ENCODE data around the gene TRIM10. TPM values are rescaled to one million over a fixed set of nuclear protein-coding genes. Genes with fewer than 3 reads are reported as not detected.
A peak's percentile ranks its signal among the peaks of the same experiment; 100 is the strongest.

Gene TRIM10
- total and polyA plus RNA-seq, 2 donors (not counting 1 experiment from before 2014, with no cell fraction given), result not detected

DNA sequence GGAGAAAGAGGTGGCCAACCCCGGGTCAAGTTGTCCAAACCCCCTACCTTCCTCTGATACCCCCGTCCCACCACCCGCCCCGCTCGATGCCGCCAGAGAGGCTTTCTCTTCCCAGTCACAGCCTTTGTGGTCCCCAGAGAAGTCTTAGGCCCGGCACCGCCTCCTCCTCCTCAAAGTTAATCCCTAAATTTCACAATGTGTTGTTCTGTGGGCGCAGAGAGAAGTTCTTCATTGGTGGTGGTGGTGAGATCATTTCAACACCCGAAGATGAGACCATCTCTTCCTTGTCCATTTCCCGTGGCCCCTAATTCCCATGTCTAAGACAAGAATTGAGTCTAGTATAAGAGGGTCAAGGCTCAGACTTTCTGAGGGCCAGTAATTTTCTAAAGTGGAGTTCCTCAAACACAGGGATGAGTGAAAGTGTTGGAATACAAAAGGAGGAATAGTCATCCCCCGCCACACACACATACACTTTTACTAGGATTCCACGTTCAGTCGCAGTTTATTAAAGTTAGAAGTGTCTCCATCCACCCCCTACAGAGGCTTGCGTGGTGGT, 58.5 kb downstream of the TRIM10 start:
- Histone ChIP-seq H2AFZ (ENCODE audit: insufficient read depth, low read depth, low read length, poor library complexity, severe bottlenecking) (peak overlapping the region; percentile 82), H3K4me3 (ENCODE audit: control extremely low read depth in 1 of 5, extremely low read depth in 1 of 5, insufficient read depth in 1 of 5, low read depth in 2 of 5, low read length in 4 of 5) (peak overlapping the region in 4 of 5 experiments; percentile 41 to 62 (median 52)), H3K36me3 (replicated peaks in 1 of 2; ENCODE audit: control extremely low read depth in 1 of 2, control insufficient read depth in 1 of 2, extremely low read depth in 1 of 2, insufficient read depth in 2 of 2, low read length in 1 of 2) (no peaks in the 10 kb centered on the region), H3K9me3 (ENCODE audit: control extremely low read depth in 1 of 3, control insufficient read depth in 2 of 3, insufficient read depth in 1 of 3, low read length in 2 of 3) (peaks cover 0 to 15% (median 0%) of the 10 kb centered on the region in 3 donors), H3K27ac (ENCODE audit: low read length in 2 of 2) (peak overlapping the region in 1 of 2 donors; percentile 22), H3K79me2 (ENCODE audit: control insufficient read depth, insufficient read depth, low read length) (no peaks in the 10 kb centered on the region), H3K4me2 (replicated peaks; ENCODE audit: low read depth, low read length, poor library complexity, severe bottlenecking) (peak overlapping the region; percentile 82), H3K4me1 (ENCODE audit: control insufficient read depth in 2 of 2, insufficient read depth in 2 of 2, low read length in 2 of 2) (peaks cover 42 to 45% of the 10 kb centered on the region in 2 donors), H3K9ac (ENCODE audit: low read length) (peak overlapping the region; percentile 56), H3K27me3 (replicated peaks in 1 of 4; ENCODE audit: control extremely low read depth in 1 of 4, control insufficient read depth in 3 of 4, insufficient read depth in 4 of 4, low read length in 3 of 4) (peaks cover 3 to 71% (median 53%) of the 10 kb centered on the region in 4 experiments), H4K20me1 (ENCODE audit: control insufficient read depth, insufficient read depth, low read length, poor library complexity, severe bottlenecking) (no peaks in the 10 kb centered on the region)
- intact Hi-C loops (cut with micrococcal nuclease), result loop anchor here (1.0 to 10.0 kb wide), 4 partner anchors 42 to 222 kb away; partner anchors contain the start of gene TRIM39
- CTCF ChIA-PET, result interaction anchor here (0.8 to 4.0 kb wide), 26 partner anchors 8 to 463 kb away, joined by 3 to 194 read pairs (median 4); partner anchors contain the start of genes POLR1H, PPP1R11, TRIM26 and TRIM39
- TF ChIP-seq EZH2 (IDR thresholded peaks at IDR 0.05; ENCODE audit: borderline replicate concordance, insufficient read depth, low read depth, low read length, poor library complexity, severe bottlenecking) (no peak), CTCF (IDR thresholded peaks at IDR 0.05) (no peak)
- H3K4me3 Mint-ChIP-seq, result peak overlapping the region; percentile 91
- peak overlapping the region; percentile 59 for H3K27ac Mint-ChIP-seq
- WGBS (ENCODE audit: insufficient coverage), result no CpG with 5 or more reads among the region's 15 CpGs
- peaks cover 52% of the 10 kb centered on the region for H3K27me3 Mint-ChIP-seq
- POLR2A ChIA-PET, result interaction anchor here (1.0 to 2.1 kb wide), 3 partner anchors 28 to 137 kb away, joined by 3 to 7 read pairs (median 3); partner anchors contain the start of gene POLR1H
- no peaks in the 10 kb centered on the region for H3K9me3 Mint-ChIP-seq (ENCODE audit: insufficient read depth)
- H3K4me1 Mint-ChIP-seq, result peaks cover 36% of the 10 kb centered on the region
- DNase-seq (no peak), ATAC-seq (ENCODE audit: low read depth) (peak; percentile 6)

Small RNA genes within 50 kb of the gene (small RNA-seq; reads per million reads assigned to genes)
- not detected for gene RF00554 (ENCODE audit: insufficient read length, low read depth, low replicate concordance)

Other genes starting within 250 kb of the TRIM10 start
- 1,591 and 1,607 TPM in 2 replicates for gene HLA-A, start 218.7 kb downstream of the TRIM10 start, total RNA-seq
- 1,420 and 2,454 TPM in 2 replicates for gene HLA-A, start 218.7 kb downstream of the TRIM10 start, polyA plus RNA-seq
- 38.8 and 39.7 TPM in 2 replicates for gene POLR1H, start 99.9 kb downstream of the TRIM10 start, total RNA-seq
- 67.9 and 71.0 TPM in 2 replicates for gene POLR1H, start 99.9 kb downstream of the TRIM10 start, polyA plus RNA-seq
- 44.8 and 49.5 TPM in 2 replicates for gene PPP1R11, start 94.0 kb downstream of the TRIM10 start, total RNA-seq
- gene PPP1R11, start 94.0 kb downstream of the TRIM10 start, polyA plus RNA-seq, result 47.8 and 48.7 TPM in 2 replicates
- gene RNF39, start 85.4 kb downstream of the TRIM10 start, total RNA-seq, result not detected in 2 replicates
- not detected in 2 replicates for gene RNF39, start 85.4 kb downstream of the TRIM10 start, polyA plus RNA-seq
- gene TRIM31, start 48.1 kb downstream of the TRIM10 start, total RNA-seq, result not detected in 2 replicates
- gene TRIM31, start 48.1 kb downstream of the TRIM10 start, polyA plus RNA-seq, result not detected in 2 replicates
- not detected in 2 replicates for gene TRIM40, start 25.1 kb downstream of the TRIM10 start, total RNA-seq
- gene TRIM40, start 25.1 kb downstream of the TRIM10 start, polyA plus RNA-seq, result not detected in 2 replicates
- not detected in 2 replicates for gene TRIM15, start 2.3 kb upstream of the TRIM10 start, total RNA-seq
- not detected in 2 replicates for gene TRIM15, start 2.3 kb upstream of the TRIM10 start, polyA plus RNA-seq
- gene TRIM26, start 52.2 kb upstream of the TRIM10 start, total RNA-seq, result 65.3 and 73.2 TPM in 2 replicates
- gene TRIM26, start 52.2 kb upstream of the TRIM10 start, polyA plus RNA-seq, result 49.5 and 60.3 TPM in 2 replicates
- 28.2 and 31.4 TPM in 2 replicates for gene TRIM39, start 165.7 kb upstream of the TRIM10 start, total RNA-seq
- gene TRIM39, start 165.7 kb upstream of the TRIM10 start, polyA plus RNA-seq, result 18.1 and 43.6 TPM in 2 replicates
- 48.1 and 50.6 TPM in 2 replicates for gene RPP21, start 183.9 kb upstream of the TRIM10 start, total RNA-seq
- gene RPP21, start 183.9 kb upstream of the TRIM10 start, polyA plus RNA-seq, result 104 and 114 TPM in 2 replicates

Data from B cell (primary cell).